K562 (cell line): ENCODE data around the gene TIMM8A. TPM values are rescaled to one million over a fixed set of nuclear protein-coding genes. Genes with fewer than 3 reads are reported as not detected.
A peak's percentile ranks its signal among the peaks of the same experiment; 100 is the strongest.

Experiments
- CHD1 ChIP-seq: fragments of 200-600 bp; sonication (generic); IDR thresholded peaks from one replicate; pipeline ENCODE4 v1.6.1; 2012; ENCODE audit warnings: mild to moderate bottlenecking, moderate library complexity, low read length, inconsistent platforms
- CTCF ChIP-seq, 3 experiments: IDR thresholded peaks in 2 of 3; conservative IDR thresholded peaks in 1 of 3; 2 replicates each; pipeline ENCODE4 v1.5.1; 2011 to 2012; ENCODE audit warnings: low read length in 3 of 3, mild to moderate bottlenecking in 3 of 3, control low read depth in 2 of 3, improper control_type of control experiment in 1 of 3, inconsistent platforms in 1 of 3, low read depth in 1 of 3, mixed read lengths in 1 of 3, moderate library complexity in 1 of 3; ENCODE audit not compliant: insufficient read depth in 2 of 3
- EWSR1 ChIP-seq: fragments of 450-650 bp; IDR thresholded peaks from 2 replicates; pipeline ENCODE4 v1.6.1; 2018; ENCODE audit warnings: borderline replicate concordance, mild to moderate bottlenecking, low read depth, moderate library complexity; ENCODE audit not compliant: partially characterized antibody
- FOXA3 ChIP-seq, 2 experiments: fragments of 450-650 bp in 1 of 2; sonication (generic) in 1 of 2; formaldehyde crosslinking; IDR thresholded peaks in 1 of 2; conservative IDR thresholded peaks in 1 of 2; 2 replicates each; pipeline versions ENCODE4 v1.4.0 to v1.8.0; 2020 to 2022; ENCODE audit warnings: mild to moderate bottlenecking in 2 of 2, missing genetic modification reagents in 1 of 2
- KDM1A ChIP-seq, 2 experiments: fragments of 450-650 bp; IDR thresholded peaks; 2 replicates each; pipeline ENCODE4 v1.6.1; 2016; ENCODE audit warnings: mild to moderate bottlenecking in 2 of 2
- MBD1 ChIP-seq: fragments of 250-450 bp; sonication (Bioruptor Pico); IDR thresholded peaks from 2 replicates; pipeline ENCODE4 v1.8.0; 2022; ENCODE audit warnings: inconsistent platforms
- MTF1 ChIP-seq: fragments of 250-450 bp; sonication (Bioruptor Pico); IDR thresholded peaks from 2 replicates; pipeline ENCODE4 v1.9.0; 2021; ENCODE audit warnings: moderate library complexity, mild to moderate bottlenecking, inconsistent platforms, borderline replicate concordance
- MXI1 ChIP-seq: IDR thresholded peaks from 2 replicates; pipeline ENCODE4 v1.6.1; 2011; ENCODE audit warnings: low read depth, mild to moderate bottlenecking, improper control_type of control experiment, low read length
- NUFIP1 ChIP-seq: fragments of 450-650 bp; IDR thresholded peaks from 2 replicates; pipeline ENCODE4 v1.6.1; 2018; ENCODE audit not compliant: partially characterized antibody
- POLR2H ChIP-seq: IDR thresholded peaks from 2 replicates; pipeline ENCODE4 v1.6.1; 2016; ENCODE audit warnings: missing genetic modification characterization, low read depth, mild to moderate bottlenecking, control low read depth, missing compliant biosample characterization, moderate library complexity
- SAP30 ChIP-seq: fragments of 200-600 bp; sonication (generic); IDR thresholded peaks from 2 replicates; pipeline ENCODE4 v1.6.1; 2012; ENCODE audit warnings: borderline replicate concordance, low read depth, mild to moderate bottlenecking, moderate library complexity, low read length, control low read depth, inconsistent platforms; ENCODE audit not compliant: insufficient read depth, poor library complexity, severe bottlenecking
- SLC30A9 ChIP-seq: fragments of 250-450 bp; sonication (Bioruptor Pico); IDR thresholded peaks from 2 replicates; pipeline ENCODE4 v1.8.0; 2022; ENCODE audit warnings: mild to moderate bottlenecking, moderate library complexity
- SMAD2 ChIP-seq: fragments of 150-350 bp; IDR thresholded peaks from 2 replicates; pipeline ENCODE4 v1.6.1; 2014; ENCODE audit warnings: low read depth, mild to moderate bottlenecking, low read length
- ZBTB1 ChIP-seq: sonication (generic); formaldehyde crosslinking; IDR thresholded peaks from 2 replicates; pipeline ENCODE4 v1.8.1; 2023; ENCODE audit warnings: missing genetic modification reagents, low read depth, mild to moderate bottlenecking, borderline replicate concordance
- ZC3H11A ChIP-seq: IDR thresholded peaks from 2 replicates; pipeline ENCODE4 v1.6.1; 2012; ENCODE audit warnings: low read depth, low read length, improper control_type of control experiment
- ZMIZ1 ChIP-seq, 2 experiments: fragments of 150-350 bp in 1 of 2; IDR thresholded peaks; 2 replicates each; pipeline ENCODE4 v1.6.1; 2012 to 2016; ENCODE audit warnings: low read depth in 2 of 2, low read length in 2 of 2, mild to moderate bottlenecking in 1 of 2, moderate library complexity in 1 of 2
- ZNF263 ChIP-seq: sonication (generic); formaldehyde crosslinking; IDR thresholded peaks from 2 replicates; pipeline ENCODE4 v1.8.0; 2022; ENCODE audit warnings: mild to moderate bottlenecking, missing genetic modification reagents, borderline replicate concordance
- ZNF395 ChIP-seq: fragments of 200-800 bp; sonication (Bioruptor generic); IDR thresholded peaks from 2 replicates; pipeline ENCODE4 v1.6.1; 2017; ENCODE audit warnings: missing genetic modification characterization, missing compliant biosample characterization
- ZNF444 ChIP-seq: fragments of 250-450 bp; sonication (Bioruptor Pico); IDR thresholded peaks from 2 replicates; pipeline ENCODE4 v1.4.0; 2020; ENCODE audit warnings: mild to moderate bottlenecking, moderate library complexity
- ZNF764 ChIP-seq: fragments of 250-450 bp; sonication (Bioruptor Pico); IDR thresholded peaks from 2 replicates; pipeline ENCODE4 v1.4.0; 2020; ENCODE audit warnings: low read depth, mild to moderate bottlenecking, moderate library complexity
- polyA plus RNA-seq, 8 experiments: library from polyadenylated mRNA; depleted of rRNA in 4 of 8; stranded (reverse) in 5 of 8; unstranded in 3 of 8; fragments of >200 nt; fragmentation: Nextera tagmentation in 2 of 8; fragmentation: Illumina TruSeq in 1 of 8; extraction: Ambion mirVana in 2 of 8; extraction: Trizol in 1 of 8; gene quantifications; 2 replicates each; pipeline versions ENCODE4 v1.2.1 to v1.2.3, GENCODE V29; 2011 to 2014; ENCODE audit warnings: inconsistent platforms in 1 of 8, missing spikeins in 1 of 8
- total RNA-seq, 7 experiments: library from RNA; depleted of rRNA in 6 of 7; stranded (reverse); fragments of >200 nt in 6 of 7; fragmentation: Illumina TruSeq in 2 of 7; extraction: Trizol in 2 of 7; gene quantifications; 2 replicates each; pipeline versions ENCODE4 v1.2.1 to v1.2.3, GENCODE V29; 2011 to 2021; ENCODE audit warnings: low replicate concordance in 1 of 7

Gene TIMM8A
- total and polyA plus RNA-seq, 9 of the 15 experiments (the other 6 are each of a cell fraction or from before 2014, with no cell fraction given): 10.9 to 132 (median 41.1) TPM

GRCh38 chrX:101349193-101349562 lies 636 bp upstream of the TIMM8A start (continued):
- TF ChIP-seq ZNF764: no peak
- no peak for TF ChIP-seq MTF1 (CRISPR knock-in tag)
- TF ChIP-seq ZC3H11A: no peak
- no peak for TF ChIP-seq CHD1
- TF ChIP-seq MBD1 (CRISPR knock-in tag): no peak
- no peak for TF ChIP-seq ZBTB1 (CRISPR knock-in tag)
- TF ChIP-seq SLC30A9 (CRISPR knock-in tag): no peak
- TF ChIP-seq FOXA3 (CRISPR knock-in tag; conservative IDR thresholded peaks at IDR 0.05 in 1 of 2, IDR thresholded peaks at IDR 0.05 in 1 of 2): no peak
- TF ChIP-seq MXI1: no peak
- TF ChIP-seq KDM1A (IDR thresholded peaks at IDR 0.05): no peak
- no peak for TF ChIP-seq SMAD2
- TF ChIP-seq ZNF395 (CRISPR knock-in tag): 0 out of 2 replicates have a peak, but pooled peaks have one; percentile 19
- no peak for TF ChIP-seq ZMIZ1 (IDR thresholded peaks at IDR 0.05; ENCODE audit: low read depth in 2 of 2, low read length in 2 of 2)
- no peak for TF ChIP-seq ZNF444 (CRISPR knock-in tag)
- TF ChIP-seq CTCF (IDR thresholded peaks at IDR 0.05 in 2 of 3, conservative IDR thresholded peaks at IDR 0.05 in 1 of 3; ENCODE audit: insufficient read depth in 2 of 3, low read depth in 1 of 3, low read length in 3 of 3): 0 out of 6 replicates have a peak, but pooled peaks of 1 of the 3 experiments have one; percentile 1
- no peak for TF ChIP-seq NUFIP1
- TF ChIP-seq SAP30: no peak
- no peak for TF ChIP-seq EWSR1
- TF ChIP-seq ZNF263 (CRISPR knock-in tag): no peak
- peak; percentile 19; the same call in 1 of the 2 replicates for TF ChIP-seq POLR2H (tag)
